GM19463 (cell line): ENCODE data around the gene TFDP2.
"Not testable (repeated sequence)": the region's sequence is repeated elsewhere in the genome, so short reads cannot be mapped to it uniquely, and the experiment has no call there.

Experiments
- ATAC-seq: cut with Tn5 transposase; IDR thresholded peaks from one replicate; pipeline ENCODE4 v1.9.1; 2021; ENCODE audit warnings: mild to moderate bottlenecking, moderate library complexity; ENCODE audit not compliant: unreplicated experiment

Gene TFDP2

DNA sequence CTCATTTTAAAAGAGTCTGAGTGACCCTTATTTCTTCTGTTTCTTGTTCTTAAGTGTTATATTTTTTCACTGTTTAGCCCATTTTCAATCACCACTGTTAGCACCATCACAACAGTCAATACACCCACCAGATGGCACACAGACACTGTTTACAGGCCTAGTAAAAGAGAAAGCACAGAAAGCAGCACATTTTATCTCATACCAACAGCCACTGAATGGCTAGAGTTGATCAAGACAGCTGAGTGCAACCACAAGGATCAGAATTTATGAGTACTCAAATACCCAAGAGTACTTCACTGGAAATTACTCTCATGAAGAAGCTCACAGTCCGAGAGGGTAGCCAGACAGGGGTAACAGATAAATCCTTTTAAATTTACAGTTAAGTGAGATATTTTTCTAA, 127.0 kb downstream of the TFDP2 start:
- peak; percentile 74 for ATAC-seq

DNA sequence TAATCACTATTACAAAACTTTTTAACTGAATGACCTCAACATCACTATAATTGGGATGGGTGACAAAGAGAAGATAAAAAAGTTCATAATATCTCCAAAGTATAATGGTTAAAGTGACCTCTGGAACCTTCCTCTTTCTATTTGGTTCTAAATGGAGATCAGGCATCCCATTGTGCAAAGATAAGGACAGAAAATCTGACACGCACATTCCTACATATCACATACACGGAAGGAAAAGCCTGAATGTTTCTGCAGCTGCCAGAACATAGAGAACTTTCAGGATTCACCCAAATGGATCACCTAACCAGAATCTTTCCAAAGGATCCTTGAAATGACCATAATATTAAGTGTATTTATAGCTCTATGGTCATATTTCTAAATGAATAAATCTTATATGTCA, 128.2 kb downstream of the TFDP2 start:
- no peak for ATAC-seq

DNA sequence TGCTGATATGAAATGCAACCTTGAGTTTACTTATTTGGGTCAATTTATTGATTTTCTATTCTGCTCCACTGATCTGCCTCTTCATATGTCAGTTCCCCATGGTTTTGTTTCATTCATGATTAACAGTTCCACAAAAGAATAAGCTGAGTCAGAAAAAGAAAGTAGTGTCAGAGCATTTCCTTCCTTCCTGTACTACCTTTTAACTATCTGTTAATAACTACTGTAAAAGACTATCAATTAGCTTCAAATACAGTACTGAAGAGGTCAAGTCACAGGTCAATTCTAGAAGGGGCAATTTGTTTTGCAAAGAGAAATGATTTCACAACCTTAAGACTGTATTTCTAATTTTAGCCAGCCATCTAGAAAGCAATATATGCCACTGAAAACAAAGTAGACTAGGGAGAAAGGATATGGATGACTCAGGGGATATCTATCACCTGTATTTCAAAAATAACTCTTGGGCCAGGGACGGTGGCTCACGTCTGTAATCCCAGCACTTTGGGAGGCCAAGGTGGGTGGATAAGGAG, 129.5 kb downstream of the TFDP2 start:
- ATAC-seq = peak; percentile 76

DNA sequence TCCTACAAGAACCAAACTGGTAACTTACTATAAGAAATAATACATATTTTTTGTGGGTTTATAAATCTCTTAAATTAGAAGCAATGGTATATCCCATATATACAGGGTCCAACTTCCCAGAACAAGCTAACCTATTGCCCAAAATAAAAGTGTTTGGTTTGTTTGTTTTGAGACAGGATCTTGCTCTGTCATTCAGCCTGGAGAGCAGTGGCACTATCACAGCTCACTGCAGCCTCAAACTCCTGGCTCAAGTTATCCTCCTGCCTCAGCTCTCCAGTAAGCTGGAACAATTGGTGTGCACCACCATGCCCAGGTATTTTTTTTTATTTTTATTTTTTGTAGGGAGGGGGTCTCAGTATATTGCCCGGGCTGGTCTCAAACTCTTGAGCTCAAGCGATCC, 135.4 kb downstream of the TFDP2 start:
- ATAC-seq = no peak

DNA sequence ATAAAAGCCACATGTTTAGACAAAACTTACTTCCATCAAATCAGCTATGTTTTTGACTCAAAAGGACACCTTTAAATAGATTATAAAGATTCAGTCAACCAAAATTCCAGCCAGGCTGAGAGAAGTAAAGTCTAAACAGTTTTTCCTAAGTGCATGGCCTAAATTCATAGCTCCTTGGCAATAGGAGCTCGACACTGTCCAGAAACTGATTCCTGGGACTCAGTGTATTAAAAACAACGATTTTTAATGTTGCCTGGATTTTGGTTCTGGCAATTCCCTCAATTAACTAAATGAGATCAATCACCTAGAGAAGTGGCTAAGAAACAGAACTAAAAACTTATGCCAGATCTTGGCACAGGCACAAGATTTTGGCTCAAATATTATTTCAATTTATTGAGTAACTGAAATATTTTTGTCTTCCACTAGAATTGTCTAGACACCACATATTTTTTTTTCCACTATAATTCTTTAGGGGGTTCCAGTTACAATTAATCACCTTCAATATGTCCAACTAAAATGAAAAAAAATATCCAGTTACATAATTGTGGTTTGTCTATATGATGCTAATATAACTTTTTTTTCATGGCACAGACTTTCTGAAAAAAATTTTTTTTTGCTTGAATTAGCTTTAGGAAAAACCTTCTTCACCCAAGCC, 135.9 kb downstream of the TFDP2 start:
- ATAC-seq = no peak

DNA sequence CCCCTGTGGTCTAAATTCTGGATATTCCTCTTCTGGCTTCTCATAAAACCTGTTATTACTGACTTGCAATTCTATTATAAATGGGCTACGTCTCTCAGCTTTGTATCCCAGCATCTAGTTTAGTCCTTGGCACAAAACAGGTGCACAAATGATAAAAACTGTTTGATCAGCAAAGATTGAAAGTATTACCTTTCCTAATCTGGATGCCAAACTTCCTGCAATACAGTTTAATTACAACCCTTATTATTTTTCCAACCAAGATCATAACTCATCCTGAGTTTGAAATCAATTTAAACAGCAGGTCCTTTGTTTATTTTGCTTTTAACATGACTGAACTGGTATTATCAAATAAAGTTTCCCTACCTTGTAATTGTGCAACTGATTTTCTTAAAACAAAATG, 140.3 kb downstream of the TFDP2 start:
- ATAC-seq = no peak

DNA sequence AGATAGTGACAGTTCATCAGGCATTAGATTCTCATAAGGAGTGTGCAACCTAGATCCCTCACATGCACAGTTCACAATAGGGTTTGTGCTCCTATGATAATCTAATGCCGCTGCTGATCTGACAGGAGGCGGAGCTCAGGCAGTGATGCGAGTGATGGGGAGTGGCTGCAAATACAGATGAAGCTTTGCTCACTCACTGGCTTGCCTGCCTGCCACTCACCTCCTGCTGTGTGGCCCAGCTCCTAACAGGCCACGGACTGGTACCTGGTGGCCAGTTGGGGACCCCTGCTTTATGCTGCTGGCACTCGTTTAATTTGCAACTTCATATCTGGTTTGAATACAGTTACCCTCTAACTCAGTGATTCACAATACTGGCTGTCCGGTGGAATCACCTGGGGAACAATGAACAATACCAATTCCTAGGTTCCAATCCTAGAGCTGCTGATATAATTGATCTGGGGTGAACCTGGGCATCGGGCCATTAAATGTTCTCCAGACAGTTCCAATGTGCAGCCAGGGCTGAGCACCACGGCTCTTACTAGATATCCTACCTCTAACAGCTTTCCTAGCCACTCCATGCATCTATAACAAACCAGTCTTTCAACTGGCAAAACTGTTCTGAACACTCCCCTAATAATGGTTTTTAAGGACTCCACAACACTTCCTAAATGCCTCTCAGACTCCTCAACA, 141.5 kb downstream of the TFDP2 start:
- no peak for ATAC-seq

DNA sequence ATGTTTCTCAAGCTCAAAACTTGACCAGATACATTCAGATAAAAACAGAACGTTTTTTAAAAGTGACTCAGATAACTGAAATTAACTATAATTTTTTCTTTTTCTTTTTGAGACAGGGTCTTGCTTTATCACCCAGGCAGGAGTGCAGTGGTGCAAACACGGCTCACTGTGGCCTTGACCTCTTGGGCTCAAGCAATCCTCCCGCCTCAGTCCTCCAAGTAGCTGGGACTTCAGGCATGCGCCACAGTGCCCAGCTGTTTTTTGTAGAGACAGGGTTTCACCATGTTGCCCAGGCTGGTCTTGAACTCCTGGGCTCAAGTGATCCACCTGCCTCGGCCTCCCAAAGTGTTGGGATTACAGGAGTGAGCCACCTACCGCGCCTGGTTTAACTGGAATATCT, 144.4 kb downstream of the TFDP2 start:
- ATAC-seq = not testable (repeated sequence)

DNA sequence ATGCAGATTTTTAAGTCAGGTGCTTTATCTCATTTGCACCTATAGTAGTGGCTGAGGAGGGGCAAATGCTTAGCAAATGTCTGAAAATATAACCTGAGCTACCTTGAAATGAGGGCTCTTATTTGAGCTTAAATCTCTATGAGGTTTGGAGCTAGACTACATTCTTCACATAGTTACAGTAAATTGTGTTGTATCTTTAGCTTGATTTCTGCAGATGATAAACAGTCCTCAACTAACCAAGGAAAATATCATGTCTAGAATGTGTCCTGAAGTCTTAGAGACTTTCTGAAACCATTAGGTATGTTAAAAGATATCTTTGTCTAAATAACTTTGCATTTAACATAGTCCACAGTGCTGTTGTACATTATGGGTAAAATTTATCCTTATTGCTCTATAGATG, 145.3 kb downstream of the TFDP2 start:
- no peak for ATAC-seq

DNA sequence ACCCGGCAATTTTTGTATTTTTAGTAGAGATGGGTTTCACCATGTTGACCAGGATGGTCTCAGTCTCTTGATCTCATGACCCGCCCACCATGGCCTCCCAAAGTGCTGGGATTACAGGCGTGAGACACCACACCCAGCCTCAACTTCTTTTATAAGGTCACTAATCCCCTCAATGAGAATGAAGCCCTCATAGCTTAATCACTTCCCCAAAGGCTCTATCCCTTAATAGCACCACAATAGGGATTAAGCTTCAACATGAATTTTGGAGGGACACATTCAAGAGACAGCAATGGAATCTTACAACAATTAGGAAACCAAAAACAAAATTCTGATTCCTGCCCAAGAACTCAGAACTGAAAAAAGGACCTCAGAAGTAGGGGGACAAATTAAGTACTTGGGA, 146.1 kb downstream of the TFDP2 start:
- ATAC-seq = no peak

DNA sequence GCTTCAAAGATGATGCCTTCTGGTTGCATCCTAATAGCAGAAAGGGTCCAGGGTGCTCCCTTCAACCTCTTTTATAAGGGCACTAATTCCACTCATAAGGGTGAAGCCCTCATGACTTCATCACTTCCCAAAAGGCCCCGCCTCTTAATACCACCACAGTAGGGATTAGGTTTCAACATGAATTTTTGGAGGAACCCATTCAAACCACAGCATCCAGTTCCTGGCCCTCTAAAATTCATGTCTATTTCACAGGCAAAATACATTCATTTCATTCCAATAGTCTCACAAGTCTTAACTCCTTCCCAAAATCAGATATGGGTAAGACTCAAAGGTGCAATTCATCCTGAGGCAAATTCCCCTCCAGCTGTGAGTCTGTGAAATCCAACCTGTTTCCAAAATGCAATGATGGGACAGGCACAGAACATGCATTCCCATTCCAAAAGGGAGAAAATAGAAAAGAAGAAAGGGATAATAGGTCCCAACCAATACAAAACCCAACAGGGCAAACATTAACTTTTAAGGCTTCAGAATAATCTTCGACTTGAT, 148.9 kb downstream of the TFDP2 start:
- ATAC-seq = no peak

DNA sequence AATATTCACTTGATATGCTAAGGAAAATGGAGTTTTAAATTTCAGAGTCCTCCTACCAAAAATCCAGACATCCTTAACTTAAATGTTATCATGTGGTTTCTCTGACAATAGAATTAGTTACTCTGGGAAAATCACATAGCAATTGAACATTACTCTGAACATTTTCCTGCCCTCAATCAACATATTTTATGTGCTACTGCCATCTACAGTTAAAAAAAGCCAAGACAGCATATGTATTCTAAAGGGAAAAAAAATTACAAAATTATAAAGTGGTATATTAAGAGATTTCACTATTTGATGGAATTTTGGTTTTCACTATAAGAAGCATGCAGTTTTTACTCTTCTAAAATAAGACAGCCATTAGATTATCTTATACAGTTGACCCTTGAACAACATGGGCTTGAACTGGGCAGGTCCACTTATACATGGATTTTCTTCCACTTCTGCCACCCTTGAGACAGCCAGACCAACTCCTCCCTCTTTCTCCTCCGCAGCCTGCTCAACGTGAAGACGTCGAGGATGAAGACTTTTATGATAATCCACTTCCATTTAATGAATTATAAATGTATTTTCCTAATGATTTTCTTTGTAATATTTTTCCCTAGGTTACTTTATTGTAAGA, 150.6 kb downstream of the TFDP2 start:
- no peak for ATAC-seq

DNA sequence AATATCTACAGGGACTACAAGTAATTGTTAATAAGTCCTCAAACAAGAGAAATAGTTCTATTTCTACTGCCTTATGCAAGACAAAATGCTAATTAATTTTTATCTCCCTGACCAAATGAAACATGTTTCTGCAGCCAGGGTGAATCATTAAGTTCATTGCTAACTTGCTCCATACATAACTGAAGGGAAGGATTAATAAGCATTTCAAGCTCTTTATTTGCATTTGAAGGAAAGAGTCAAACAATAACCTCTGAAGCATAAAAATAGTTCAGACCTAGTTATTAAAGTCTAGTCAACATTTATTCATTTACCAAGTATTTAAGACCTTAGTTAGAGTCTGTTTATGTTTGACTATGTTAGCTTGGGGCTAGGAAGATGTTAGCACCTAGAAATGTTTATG, 152.9 kb downstream of the TFDP2 start:
- ATAC-seq = peak; percentile 47

DNA sequence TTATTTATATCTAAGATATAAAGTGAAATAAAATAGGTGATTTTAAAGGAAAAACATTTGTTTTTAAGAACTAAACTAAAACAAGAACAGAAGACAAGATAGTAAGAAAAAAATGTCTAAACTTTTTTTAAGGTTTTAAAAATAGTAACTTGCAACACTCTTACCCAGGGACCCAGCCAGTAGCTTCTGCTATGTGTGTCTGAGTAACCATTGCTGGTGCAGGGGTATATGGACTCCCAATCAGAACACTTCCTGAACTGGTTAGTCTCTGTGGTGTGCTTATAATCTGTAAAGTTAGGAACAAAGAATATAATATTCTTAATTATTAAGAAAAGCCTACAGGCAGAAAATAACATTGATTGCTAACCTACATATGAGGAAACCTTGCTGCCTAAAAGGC, 154.5 kb downstream of the TFDP2 start:
- ATAC-seq = no peak

DNA sequence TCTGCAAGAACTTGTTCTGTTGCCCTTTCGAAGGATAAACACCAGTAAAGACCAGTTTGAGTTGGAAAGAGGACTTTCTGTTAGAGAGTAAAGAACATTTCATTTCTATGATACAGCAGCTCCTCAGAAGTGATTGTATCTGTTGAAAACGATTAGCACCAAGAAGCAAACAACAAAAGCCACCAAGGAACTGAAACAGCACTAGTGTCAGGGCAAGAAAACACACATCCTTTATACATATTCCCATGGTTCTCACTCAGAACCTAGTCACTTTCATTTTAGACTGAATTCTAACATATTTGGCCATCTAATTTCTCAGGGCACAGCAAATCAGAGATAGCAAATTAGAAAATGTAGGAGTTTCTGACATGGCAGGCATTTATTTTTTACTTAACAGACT, 156.8 kb downstream of the TFDP2 start:
- ATAC-seq = peak; percentile 54

DNA sequence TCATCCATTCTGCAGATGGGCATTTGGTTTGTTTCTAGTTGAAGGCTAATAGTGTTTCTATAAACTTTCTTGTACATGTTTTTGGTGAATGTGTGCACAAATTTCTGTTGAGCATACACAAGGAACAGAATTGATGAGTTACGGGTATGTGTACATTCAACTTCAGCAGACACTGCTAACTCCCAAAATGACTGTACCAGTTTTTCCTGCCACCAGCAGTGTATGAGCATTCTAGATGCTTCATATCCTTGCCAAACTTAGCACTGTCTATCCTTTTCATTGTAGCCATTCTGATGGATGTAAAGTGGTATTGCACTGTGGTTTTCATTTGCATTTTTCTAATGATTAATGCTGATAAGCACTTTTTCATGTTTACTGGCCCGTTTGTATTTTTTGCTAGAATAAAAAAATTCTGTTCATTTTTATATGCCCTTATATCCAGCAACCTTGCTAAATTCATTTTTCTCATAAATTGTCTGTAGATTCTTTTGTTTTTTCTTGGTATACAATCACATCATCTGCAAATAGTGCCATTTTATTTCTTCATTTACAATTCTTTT, 162.7 kb downstream of the TFDP2 start:
- no peak for ATAC-seq

DNA sequence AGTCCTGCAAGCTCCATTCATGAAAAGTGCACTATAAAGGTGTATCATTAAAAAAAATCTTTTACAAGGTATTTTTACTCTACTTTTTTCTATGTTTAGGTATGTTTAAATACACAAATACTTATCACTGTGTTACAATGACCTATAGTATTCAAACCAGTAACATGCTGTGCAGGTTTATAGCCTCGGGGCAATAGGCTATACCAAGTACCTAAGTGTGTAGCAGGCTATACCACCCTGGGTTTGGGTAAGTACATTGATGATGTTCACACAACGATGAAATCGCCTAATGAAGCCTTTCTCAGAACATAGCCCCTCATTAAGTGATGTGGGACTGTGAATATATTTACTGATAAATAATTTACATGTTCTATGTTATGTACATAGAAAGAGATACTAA, 168.3 kb downstream of the TFDP2 start:
- no peak for ATAC-seq

DNA sequence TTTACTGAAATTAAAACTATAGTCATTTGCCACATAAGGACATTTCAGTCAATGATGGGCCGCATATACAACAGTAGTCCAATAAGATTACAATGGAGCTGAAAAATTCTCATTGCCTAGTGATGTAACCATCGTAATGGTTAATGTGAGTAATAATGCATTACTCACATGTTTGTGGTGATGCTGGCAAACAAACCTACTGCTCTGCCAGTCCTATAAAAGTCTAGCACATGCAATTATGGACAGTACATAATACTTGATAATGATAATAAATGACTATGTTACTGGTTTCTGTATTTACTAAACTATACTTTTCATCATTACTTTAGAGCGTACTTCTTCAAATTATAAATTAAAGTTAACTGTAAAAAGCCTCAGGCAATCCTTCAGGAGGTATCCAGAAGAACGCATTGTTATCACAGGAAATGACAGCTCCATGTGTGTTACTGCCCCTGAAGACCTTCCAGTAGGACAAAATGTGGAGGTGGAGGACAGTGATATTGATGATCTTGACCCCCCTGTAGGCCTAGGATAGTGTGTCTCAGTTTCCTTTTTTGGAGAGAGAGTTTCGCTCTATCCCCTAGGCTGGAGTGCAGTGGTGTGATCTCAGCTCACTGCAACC, 170.2 kb downstream of the TFDP2 start:
- ATAC-seq = no peak

DNA sequence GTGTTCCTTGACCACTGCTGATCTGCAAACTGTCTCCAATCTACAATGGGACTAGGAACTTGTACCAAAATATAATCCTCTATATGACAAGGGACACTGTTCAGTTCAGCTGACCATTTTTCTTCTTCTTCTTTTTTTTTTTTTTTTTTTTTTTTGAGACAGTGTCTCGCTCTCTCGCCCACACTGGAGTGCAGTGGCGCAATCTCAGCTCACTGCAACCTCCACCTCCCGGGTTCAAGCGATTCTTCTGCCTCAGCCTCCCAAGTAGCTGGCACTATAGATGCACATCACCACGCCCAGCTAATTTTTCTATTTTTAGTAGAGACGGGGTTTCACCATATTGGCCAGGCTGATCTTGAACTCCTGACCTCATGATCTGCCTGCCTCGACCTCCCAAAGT, 174.6 kb downstream of the TFDP2 start:
- ATAC-seq = not testable (repeated sequence)

DNA sequence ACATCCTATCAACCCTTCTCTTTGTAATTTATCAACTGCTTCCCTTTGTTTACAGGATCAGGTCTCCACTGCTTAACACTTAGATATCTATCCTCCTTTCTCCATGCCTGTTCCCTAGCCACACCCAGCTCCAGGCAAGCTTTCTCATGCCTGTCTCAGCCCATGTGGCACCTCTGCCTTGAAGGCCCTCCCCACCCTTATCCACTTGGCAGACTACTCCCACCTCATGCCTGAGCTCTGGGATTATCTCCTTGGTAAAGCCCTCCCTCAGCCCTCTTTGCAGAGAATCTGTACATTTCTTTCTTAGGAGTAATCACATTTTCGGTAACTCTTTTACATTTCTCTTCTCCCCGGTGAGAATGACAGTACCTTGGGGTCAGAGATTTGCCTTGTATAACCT, 176.9 kb downstream of the TFDP2 start:
- ATAC-seq = no peak

DNA sequence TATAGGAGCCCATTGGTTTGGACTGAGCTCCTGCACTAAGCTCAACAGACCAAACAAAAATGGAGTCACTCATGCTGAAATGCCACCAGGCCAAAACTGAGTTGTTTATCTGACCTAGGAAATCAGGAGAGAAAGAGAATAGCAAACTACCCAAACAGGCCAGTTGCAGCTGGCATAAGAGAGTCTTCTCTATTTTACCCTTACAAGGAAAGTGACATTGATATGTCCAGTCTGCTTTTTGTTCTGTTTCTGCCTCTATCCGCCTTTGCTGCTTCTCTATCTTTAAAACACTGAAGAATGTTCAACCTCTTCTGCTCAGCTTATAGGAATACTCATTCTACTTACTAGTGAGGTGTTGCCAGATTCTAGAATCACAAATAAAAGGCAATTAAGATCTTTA, 177.8 kb downstream of the TFDP2 start:
- ATAC-seq = no peak
